Measurements from ENCODE around the gene KHDRBS2.

Gene KHDRBS2

DNA sequence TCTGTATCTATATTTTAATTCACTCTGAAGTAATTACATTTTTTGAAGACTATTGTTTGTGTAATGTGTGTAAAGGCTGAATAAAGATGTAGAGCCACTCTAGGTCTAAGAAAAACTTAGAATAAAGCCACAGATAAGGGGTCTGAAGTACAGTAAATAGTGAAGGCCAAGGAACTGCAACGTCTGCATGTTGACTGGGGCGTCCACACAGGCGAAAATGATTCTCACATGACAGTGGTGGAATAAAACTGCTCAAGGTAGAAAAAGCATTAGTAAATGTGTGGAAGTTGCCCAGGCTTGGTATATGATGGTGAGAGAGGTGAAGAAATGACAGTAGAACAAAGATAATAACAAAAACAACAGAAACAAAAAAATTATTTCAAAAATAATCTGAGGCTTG lies 196.2 kb downstream of the KHDRBS2 start:
- Histone ChIP-seq H3K9me3 (ENCODE audit: insufficient read depth, low read depth, low read length) (no peaks in the 10 kb centered on the region), H3K27ac (ENCODE audit: low read length) (no peak overlapping the region), H3K4me3 (ENCODE audit: low read length) (no peak overlapping the region), H3K36me3 (ENCODE audit: insufficient read depth, low read depth, low read length) (no peaks in the 10 kb centered on the region), H3K9ac (ENCODE audit: low read depth, low read length) (no peak overlapping the region), H3K4me1 (ENCODE audit: insufficient read depth, low read length) (no peaks in the 10 kb centered on the region), H3K27me3 (ENCODE audit: insufficient read depth, low read length) (no peaks in the 10 kb centered on the region)

DNA sequence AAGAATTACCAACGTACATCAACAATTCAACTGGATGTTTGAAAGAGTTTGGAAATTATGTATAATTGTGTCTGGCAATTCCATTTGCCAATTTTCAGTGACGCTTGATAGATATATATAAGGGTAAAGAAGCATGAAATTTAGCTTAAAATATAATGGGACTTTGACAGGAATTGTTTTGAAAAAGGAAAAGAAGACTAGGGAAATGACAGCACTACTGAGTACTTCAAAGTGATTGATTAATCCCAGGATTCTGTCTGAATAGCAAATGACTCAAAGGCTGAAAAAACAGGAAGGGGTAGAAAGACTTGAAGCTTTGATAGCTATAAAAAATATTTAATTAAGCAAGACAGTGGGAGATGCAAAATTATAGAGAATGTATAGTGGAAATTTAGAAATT lies 200.0 kb downstream of the KHDRBS2 start:
- no peak overlapping the region for H3K4me3 ChIP-seq (ENCODE audit: low read length)
- no peaks in the 10 kb centered on the region for H3K27me3 ChIP-seq (ENCODE audit: insufficient read depth, low read length)
- no peaks in the 10 kb centered on the region for H3K36me3 ChIP-seq (ENCODE audit: insufficient read depth, low read depth, low read length)
- no peaks in the 10 kb centered on the region for H3K4me1 ChIP-seq (ENCODE audit: insufficient read depth, low read length)
- no peak overlapping the region for H3K9ac ChIP-seq (ENCODE audit: low read depth, low read length)
- H3K27ac ChIP-seq (ENCODE audit: low read length): no peak overlapping the region
- H3K9me3 ChIP-seq (ENCODE audit: insufficient read depth, low read depth, low read length): no peaks in the 10 kb centered on the region

DNA sequence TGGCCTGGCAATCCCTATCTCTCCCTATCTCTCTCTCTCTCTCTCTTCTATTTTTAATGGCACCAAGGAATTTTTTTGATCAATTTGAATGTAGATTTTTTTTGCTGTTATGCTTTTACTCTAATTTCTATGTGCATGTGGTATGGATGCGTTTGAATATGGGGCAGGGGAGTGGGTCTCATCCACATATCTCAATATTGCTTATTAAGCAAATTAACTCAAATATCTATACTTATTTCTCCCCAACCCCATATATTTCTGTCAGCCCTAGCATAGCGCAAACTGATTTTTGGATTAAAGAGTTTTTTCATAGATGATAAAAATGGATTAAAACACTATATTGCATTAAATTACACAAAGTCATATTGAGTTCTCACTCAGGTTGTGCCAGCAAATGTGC lies 210.2 kb downstream of the KHDRBS2 start:
- Histone ChIP-seq H3K27ac (ENCODE audit: low read length) (no peak overlapping the region), H3K27me3 (ENCODE audit: insufficient read depth, low read length) (no peaks in the 10 kb centered on the region), H3K4me1 (ENCODE audit: insufficient read depth, low read length) (no peaks in the 10 kb centered on the region), H3K9me3 (ENCODE audit: insufficient read depth, low read depth, low read length) (no peaks in the 10 kb centered on the region), H3K9ac (ENCODE audit: low read depth, low read length) (no peak overlapping the region), H3K36me3 (ENCODE audit: insufficient read depth, low read depth, low read length) (peaks cover 3% of the 10 kb centered on the region; the same call in 1 of the 2 replicates), H3K4me3 (ENCODE audit: low read length) (no peak overlapping the region)

DNA sequence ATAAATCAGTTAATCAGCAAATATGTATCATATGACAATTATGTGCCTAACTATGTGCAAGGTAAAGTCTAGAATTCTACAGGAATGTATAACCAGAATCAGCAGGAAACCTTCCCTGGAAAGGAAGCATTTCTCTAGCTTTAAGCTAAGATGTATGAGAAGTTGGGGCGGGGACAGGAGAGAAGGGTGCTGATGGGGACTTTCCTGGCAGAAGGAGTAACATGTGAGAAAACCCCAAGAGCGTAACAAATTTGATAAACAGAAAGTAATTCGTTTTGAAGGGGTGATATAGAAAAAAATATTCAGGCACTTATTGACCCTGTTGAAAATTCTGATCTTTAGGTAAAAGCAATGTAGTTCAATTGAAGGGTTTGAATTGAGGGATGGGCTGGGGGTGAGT lies 226.1 kb downstream of the KHDRBS2 start:
- no peaks in the 10 kb centered on the region for H3K9me3 ChIP-seq (ENCODE audit: insufficient read depth, low read depth, low read length)
- H3K4me1 ChIP-seq (ENCODE audit: insufficient read depth, low read length): no peaks in the 10 kb centered on the region
- no peaks in the 10 kb centered on the region for H3K27me3 ChIP-seq (ENCODE audit: insufficient read depth, low read length)
- no peak overlapping the region for H3K9ac ChIP-seq (ENCODE audit: low read depth, low read length)
- H3K36me3 ChIP-seq (ENCODE audit: insufficient read depth, low read depth, low read length): no peaks in the 10 kb centered on the region
- no peak overlapping the region for H3K4me3 ChIP-seq (ENCODE audit: low read length)
- no peak overlapping the region for H3K27ac ChIP-seq (ENCODE audit: low read length)

DNA sequence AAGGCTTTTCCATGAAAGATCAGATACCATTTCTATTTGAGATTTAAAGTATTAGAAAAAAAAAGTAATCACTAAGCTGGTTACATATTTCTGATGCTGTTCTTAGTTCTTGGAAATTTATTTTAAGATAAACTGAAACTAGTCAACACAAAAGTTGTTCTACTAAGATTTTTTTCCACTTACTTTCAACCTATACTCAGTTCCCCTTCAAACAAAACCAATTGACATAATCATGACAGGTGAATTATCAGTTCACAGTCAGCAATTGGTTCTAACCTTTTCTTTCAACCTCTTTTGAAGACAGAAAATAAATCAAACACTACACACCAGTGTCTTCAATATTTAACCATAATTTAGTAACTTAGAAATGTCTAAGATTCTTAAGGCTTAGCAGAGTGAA lies 228.7 kb downstream of the KHDRBS2 start:
- Histone ChIP-seq H3K9ac (ENCODE audit: low read depth, low read length) (no peak overlapping the region), H3K27me3 (ENCODE audit: insufficient read depth, low read length) (no peaks in the 10 kb centered on the region), H3K4me1 (ENCODE audit: insufficient read depth, low read length) (no peaks in the 10 kb centered on the region; the same call in 1 of the 2 replicates), H3K9me3 (ENCODE audit: insufficient read depth, low read depth, low read length) (no peaks in the 10 kb centered on the region), H3K27ac (ENCODE audit: low read length) (no peak overlapping the region), H3K4me3 (ENCODE audit: low read length) (no peak overlapping the region), H3K36me3 (ENCODE audit: insufficient read depth, low read depth, low read length) (no peaks in the 10 kb centered on the region)

DNA sequence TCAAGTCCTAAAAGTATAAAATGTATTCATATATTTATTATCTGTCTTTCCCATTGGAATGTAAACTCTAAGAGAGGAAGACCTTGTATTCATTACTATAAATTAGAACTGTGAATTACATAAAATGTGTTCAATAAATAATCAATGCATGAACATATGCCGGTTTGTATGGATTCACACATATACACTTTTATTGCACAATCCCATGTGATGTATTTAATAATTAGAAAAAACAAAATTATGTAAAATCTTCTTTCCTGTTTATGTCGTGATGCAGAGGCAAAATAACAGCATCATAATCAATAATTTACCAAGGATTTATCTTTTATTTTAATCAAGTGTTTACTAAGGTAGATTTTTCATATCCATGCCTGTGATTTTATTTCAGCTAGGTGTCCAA lies 240.5 kb downstream of the KHDRBS2 start:
- H3K4me1 ChIP-seq (ENCODE audit: insufficient read depth, low read length): no peaks in the 10 kb centered on the region
- no peak overlapping the region for H3K4me3 ChIP-seq (ENCODE audit: low read length)
- H3K27ac ChIP-seq (ENCODE audit: low read length): no peak overlapping the region
- H3K9me3 ChIP-seq (ENCODE audit: insufficient read depth, low read depth, low read length): no peaks in the 10 kb centered on the region
- no peaks in the 10 kb centered on the region for H3K27me3 ChIP-seq (ENCODE audit: insufficient read depth, low read length)
- no peaks in the 10 kb centered on the region for H3K36me3 ChIP-seq (ENCODE audit: insufficient read depth, low read depth, low read length)
- H3K9ac ChIP-seq (ENCODE audit: low read depth, low read length): no peak overlapping the region

DNA sequence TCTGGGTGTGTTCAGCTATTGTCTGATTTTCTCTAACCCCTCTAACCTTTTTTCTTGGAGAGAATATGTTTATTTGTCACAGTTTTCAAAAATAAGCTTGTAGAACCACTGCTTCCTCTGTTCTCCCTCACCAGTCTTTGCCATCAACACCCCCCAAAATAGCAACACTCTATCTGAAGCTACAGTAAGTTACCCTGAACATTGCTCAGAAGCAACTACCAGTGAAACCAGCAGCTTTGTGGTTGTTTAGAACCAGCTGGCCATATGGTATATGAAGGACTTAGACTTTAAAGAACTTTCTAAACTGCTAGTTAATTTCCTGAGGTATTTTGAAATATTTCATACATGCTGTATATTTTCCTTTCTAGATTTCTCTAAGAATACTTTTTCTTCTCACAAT lies 242.9 kb downstream of the KHDRBS2 start:
- no peaks in the 10 kb centered on the region for H3K9me3 ChIP-seq (ENCODE audit: insufficient read depth, low read depth, low read length)
- H3K9ac ChIP-seq (ENCODE audit: low read depth, low read length): no peak overlapping the region
- no peak overlapping the region for H3K4me3 ChIP-seq (ENCODE audit: low read length)
- H3K4me1 ChIP-seq (ENCODE audit: insufficient read depth, low read length): peaks cover 6% of the 10 kb centered on the region; the same call in 1 of the 2 replicates
- no peaks in the 10 kb centered on the region for H3K27me3 ChIP-seq (ENCODE audit: insufficient read depth, low read length)
- no peaks in the 10 kb centered on the region for H3K36me3 ChIP-seq (ENCODE audit: insufficient read depth, low read depth, low read length)
- H3K27ac ChIP-seq (ENCODE audit: low read length): no peak overlapping the region

DNA sequence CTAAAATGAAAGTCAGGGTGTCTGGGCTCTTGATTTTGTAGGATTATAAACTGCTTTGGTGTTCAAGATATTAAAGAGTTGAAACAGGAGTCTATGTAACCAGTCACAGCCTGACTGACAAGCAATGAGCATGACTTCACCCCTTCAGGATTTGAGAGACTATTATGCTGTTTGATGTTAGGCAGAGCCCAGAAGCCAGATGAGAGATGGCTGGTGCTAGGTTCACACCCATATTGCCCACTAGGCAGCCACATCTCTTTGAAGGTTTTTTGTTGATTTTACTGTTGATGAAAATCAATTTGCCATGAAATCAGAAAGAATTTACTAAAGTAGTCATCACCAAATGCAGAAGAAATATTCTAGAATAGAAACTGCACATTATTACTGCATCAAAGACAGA lies 243.6 kb downstream of the KHDRBS2 start:
- Histone ChIP-seq H3K27ac (ENCODE audit: low read length) (no peak overlapping the region), H3K9me3 (ENCODE audit: insufficient read depth, low read depth, low read length) (no peaks in the 10 kb centered on the region), H3K4me1 (ENCODE audit: insufficient read depth, low read length) (peaks cover 9% of the 10 kb centered on the region; the same call in 1 of the 2 replicates), H3K9ac (ENCODE audit: low read depth, low read length) (no peak overlapping the region), H3K4me3 (ENCODE audit: low read length) (no peak overlapping the region), H3K27me3 (ENCODE audit: insufficient read depth, low read length) (no peaks in the 10 kb centered on the region), H3K36me3 (ENCODE audit: insufficient read depth, low read depth, low read length) (no peaks in the 10 kb centered on the region)

DNA sequence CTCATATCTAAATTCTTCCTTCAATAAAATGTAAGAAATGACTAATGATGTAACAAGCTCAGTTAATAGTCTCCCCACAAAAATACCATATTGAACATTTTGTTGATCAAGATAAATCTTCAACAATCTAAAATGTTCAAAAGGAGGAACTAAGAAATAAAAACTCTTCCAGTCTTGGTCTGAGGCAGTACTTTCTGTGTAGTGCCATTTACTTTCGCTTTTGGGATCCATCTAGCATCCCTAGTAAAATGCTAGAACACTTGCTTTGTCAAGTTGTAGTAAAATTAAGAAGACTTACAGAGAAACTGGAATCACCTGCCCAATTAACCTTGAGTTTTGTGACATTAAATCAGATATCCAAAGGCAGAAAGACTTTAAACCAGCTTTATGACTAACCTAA lies 246.4 kb downstream of the KHDRBS2 start:
- H3K4me1 ChIP-seq (ENCODE audit: insufficient read depth, low read length): peaks cover 20% of the 10 kb centered on the region; the same call in 1 of the 2 replicates
- no peak overlapping the region for H3K9ac ChIP-seq (ENCODE audit: low read depth, low read length)
- H3K36me3 ChIP-seq (ENCODE audit: insufficient read depth, low read depth, low read length): no peaks in the 10 kb centered on the region
- H3K4me3 ChIP-seq (ENCODE audit: low read length): no peak overlapping the region
- H3K9me3 ChIP-seq (ENCODE audit: insufficient read depth, low read depth, low read length): peaks cover 6% of the 10 kb centered on the region; the same call in 1 of the 2 replicates
- no peak overlapping the region for H3K27ac ChIP-seq (ENCODE audit: low read length)
- H3K27me3 ChIP-seq (ENCODE audit: insufficient read depth, low read length): no peaks in the 10 kb centered on the region

DNA sequence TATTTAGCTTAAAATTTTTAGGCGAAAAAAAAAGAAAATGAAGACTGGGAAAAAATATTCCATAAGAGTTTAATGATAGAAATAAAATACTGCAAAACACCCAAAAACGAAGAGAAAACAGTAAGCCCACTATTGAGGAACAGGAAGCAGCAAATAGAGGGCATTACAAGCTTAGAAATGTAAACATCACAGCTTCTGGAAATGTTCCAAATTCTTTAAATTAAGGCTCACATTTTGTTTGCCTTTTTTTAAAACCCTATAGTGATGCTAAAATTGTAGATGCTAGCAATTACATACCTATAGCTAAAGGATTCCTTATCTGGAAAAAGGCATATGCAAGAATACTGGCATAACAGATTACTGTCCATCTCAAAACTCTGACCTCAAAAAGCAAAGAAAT lies 248.6 kb downstream of the KHDRBS2 start:
- Histone ChIP-seq H3K4me1 (ENCODE audit: insufficient read depth, low read length) (peaks cover 20% of the 10 kb centered on the region; the same call in 1 of the 2 replicates), H3K9me3 (ENCODE audit: insufficient read depth, low read depth, low read length) (peaks cover 13% of the 10 kb centered on the region; the same call in 1 of the 2 replicates), H3K27me3 (ENCODE audit: insufficient read depth, low read length) (no peaks in the 10 kb centered on the region), H3K27ac (ENCODE audit: low read length) (no peak overlapping the region), H3K9ac (ENCODE audit: low read depth, low read length) (no peak overlapping the region), H3K36me3 (ENCODE audit: insufficient read depth, low read depth, low read length) (no peaks in the 10 kb centered on the region), H3K4me3 (ENCODE audit: low read length) (peak overlapping the region; percentile 0; the same call in 1 of the 2 replicates)

DNA sequence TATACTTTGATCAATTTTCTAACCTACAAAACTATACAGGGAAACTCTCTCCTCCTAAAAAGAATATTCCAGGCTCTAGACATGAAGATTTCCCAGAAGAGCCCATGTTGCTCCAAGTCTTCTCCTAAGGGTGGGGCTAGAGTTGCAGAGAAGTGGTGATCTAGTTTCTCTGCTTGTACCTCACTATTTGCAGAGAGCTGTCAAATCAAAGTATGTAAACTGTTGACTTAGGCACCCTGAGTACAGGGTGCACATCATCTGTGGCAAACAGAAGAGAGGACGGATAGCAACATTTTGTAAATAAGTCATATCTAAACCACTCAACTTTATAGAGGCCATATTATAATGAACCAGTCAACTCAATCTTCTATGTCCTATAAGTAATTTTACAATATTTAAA lies 250.1 kb downstream of the KHDRBS2 start:
- no peak overlapping the region for H3K4me3 ChIP-seq (ENCODE audit: low read length)
- no peak overlapping the region for H3K9ac ChIP-seq (ENCODE audit: low read depth, low read length)
- no peaks in the 10 kb centered on the region for H3K27me3 ChIP-seq (ENCODE audit: insufficient read depth, low read length)
- H3K9me3 ChIP-seq (ENCODE audit: insufficient read depth, low read depth, low read length): peaks cover 13% of the 10 kb centered on the region; the same call in 1 of the 2 replicates
- peaks cover 20% of the 10 kb centered on the region; the same call in 1 of the 2 replicates for H3K4me1 ChIP-seq (ENCODE audit: insufficient read depth, low read length)
- H3K27ac ChIP-seq (ENCODE audit: low read length): peak overlapping the region; percentile 30
- H3K36me3 ChIP-seq (ENCODE audit: insufficient read depth, low read depth, low read length): peaks cover 3% of the 10 kb centered on the region; the same call in 1 of the 2 replicates

DNA sequence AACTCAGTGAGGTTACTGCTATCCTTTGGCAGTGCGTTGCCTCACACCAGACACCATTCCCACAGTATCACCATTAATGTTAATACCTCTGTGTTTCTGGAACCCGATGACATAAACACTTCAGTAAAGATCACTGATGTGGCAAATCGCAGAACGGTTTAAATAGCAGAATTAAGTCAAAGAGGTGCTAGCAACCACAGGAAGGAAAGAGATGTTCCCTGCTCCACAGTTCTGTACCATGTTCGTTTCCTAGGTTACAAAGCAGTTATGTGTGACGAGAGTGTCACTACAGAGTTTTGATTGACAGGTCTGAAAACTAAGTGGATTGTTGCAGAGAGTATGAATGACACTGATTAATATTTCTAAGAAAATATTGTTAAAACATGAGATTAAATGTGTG lies 272.3 kb downstream of the KHDRBS2 start:
- Histone ChIP-seq H3K36me3 (ENCODE audit: insufficient read depth, low read depth, low read length) (no peaks in the 10 kb centered on the region), H3K4me1 (ENCODE audit: insufficient read depth, low read length) (no peaks in the 10 kb centered on the region), H3K27me3 (ENCODE audit: insufficient read depth, low read length) (no peaks in the 10 kb centered on the region), H3K9ac (ENCODE audit: low read depth, low read length) (no peak overlapping the region), H3K4me3 (ENCODE audit: low read length) (no peak overlapping the region), H3K9me3 (ENCODE audit: insufficient read depth, low read depth, low read length) (no peaks in the 10 kb centered on the region), H3K27ac (ENCODE audit: low read length) (no peak overlapping the region)
